HG03520 (cell line): ENCODE results near the gene CCPG1.
"Not testable (repeated sequence)": the region's sequence is repeated elsewhere in the genome, so short reads cannot be mapped to it uniquely, and the experiment has no call there.

Experiments
- ATAC-seq: cut with Tn5 transposase; IDR thresholded peaks from one replicate; pipeline ENCODE4 v1.9.1; 2021; ENCODE audit warnings: mild to moderate bottlenecking, moderate library complexity; ENCODE audit not compliant: unreplicated experiment

CCPG1 gene

DNA sequence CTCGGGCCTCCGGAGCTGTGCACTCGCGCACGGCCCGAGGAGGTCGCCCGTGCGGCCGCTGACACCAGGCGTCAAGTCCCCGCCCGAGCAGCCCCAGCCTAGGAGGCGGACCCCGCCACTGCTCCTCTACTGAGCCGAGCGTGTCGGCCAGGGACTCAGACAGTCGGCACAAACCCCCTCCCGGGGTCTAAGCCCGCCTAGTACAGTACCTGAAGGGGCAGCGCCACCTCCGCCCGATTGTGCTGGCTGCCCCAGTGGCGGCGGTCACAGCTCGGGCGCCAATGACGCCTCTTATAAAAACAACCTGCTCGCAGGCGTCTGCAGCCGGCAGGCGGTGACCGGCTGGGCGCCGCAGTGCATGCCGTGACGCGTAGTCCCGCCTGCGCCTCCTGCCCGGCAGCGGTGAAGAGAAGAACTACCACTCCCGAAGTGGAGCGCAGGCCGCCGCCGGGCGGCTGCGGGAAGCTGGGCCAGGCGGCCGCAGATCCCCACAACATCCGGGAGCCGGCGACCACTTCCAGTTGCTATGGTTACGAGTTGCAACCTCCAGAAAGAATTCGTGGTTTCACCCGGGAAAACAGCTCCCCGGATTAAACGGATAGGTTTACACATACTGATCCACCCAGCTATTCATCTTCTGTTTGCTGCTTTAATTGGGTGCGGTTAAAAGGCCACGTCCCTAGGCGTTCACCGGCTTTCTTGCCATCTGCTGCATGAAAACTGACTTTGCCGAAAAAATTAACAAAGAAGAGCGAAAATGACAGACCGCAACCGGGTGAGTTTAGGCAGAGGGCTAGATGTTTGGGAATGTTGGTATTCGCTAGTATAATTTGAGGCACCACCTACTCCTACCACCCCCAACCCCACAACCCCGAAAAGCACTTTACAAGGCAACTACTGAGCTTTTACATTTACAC is at the start of gene CCPG1, which contains the start of gene PIERCE2:
CCPG1 (minus strand) TSS at position 348 of the 917 bp plus-strand sequence. CDS start 18,935 bp downstream, outside the sequence.
PIERCE2 (plus strand) TSS at position 484 of the 917 bp plus-strand sequence; CDS start at position 758, 274 bp downstream.
- ATAC-seq = peak; percentile 93

GRCh38 chr15:55457401-55458022 is 49.4 kb upstream of the CCPG1 start:
- ATAC-seq = no peak

- not testable (repeated sequence) for ATAC-seq
Measured at GRCh38 chr15:55447030-55447394, 38.9 kb upstream of the CCPG1 start.

DNA sequence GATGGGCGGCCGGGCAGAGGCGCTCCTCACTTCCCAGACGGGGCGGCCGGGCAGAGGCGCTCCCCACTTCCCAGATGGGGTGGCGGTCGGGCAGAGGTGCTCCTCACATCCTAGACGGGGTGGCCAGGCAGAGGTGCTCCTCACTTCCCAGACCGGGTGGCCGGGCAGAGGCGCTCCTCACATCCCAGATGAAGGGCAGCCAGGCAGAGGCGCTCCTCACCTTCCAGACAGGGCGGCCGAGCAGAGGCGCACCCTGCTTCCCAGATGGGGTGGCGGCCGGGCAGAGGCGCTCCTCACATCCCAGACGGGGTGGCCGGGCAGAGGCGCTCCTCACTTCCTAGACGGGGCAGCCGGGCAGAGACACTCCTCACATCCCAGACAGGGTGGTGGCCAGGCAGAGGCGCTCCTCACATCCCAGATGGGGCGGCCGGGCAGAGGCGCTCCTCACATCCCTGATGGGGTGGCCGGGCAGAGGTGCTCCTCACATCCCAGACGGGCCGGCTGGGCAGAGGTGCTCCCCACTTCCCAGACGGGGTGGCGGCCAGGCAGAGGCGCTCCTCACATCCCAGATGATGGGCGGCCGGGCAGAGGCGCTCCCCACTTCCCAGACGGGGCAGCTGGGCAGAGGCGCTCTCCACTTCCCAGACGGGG is 38.3 kb upstream of the CCPG1 start:
- not testable (repeated sequence) for ATAC-seq

GRCh38 chr15:55445936-55446335 is 37.8 kb upstream of the CCPG1 start:
- ATAC-seq = not testable (repeated sequence)

DNA sequence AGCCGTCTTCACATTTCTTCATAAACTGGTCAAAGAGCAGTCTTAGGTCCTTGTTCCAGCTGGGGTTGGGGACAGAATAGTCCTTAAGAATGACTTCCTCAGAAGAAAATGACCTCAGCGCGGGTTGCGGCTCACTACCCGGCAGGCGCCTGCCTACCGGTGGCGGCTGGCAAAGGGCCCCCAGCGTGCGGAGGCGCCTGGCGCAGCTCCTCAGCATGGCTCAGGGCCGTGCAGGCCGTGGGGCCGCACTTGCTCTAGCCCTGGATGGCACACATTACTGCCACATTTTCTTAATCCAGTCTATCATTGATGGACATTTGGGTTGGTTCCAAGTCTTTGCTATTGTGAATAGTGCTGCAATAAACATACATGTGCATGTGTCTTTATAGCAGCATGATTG is 35.0 kb upstream of the CCPG1 start:
- not testable (repeated sequence) for ATAC-seq

- no peak for ATAC-seq
Measured at GRCh38 chr15:55434989-55435825, 27.0 kb upstream of the CCPG1 start.

DNA sequence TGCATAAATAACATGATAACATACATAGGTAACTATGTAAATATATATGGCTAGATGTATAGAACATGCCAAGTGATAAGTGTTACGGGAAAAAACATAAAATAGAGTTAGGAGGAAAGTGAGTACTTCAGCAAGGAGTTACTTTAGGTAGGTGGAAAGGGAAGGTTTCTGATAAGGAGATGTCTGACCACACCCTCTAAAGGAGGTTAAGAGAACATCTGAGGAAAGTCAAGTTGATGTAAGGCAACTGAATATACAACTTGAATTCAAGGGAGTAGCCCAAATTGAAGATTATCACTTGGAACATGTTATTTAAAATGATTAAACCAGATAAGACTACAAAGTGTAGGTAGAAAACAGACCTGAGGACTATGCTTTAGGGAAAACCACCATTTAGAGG is 13.9 kb upstream of the CCPG1 start:
- ATAC-seq = no peak

- ATAC-seq = no peak
Measured at GRCh38 chr15:55420171-55420866, 12.2 kb upstream of the CCPG1 start.

- not testable (repeated sequence) for ATAC-seq
Measured at GRCh38 chr15:55417678-55418077, 9.5 kb upstream of the CCPG1 start.

- ATAC-seq = not testable (repeated sequence)
Measured at GRCh38 chr15:55408976-55409375, 817 bp upstream of the CCPG1 start.

- no peak for ATAC-seq
Measured at GRCh38 chr15:55407498-55408011, 604 bp downstream of the CCPG1 start.

- ATAC-seq = no peak
Measured at GRCh38 chr15:55403531-55403930, 4.6 kb downstream of the CCPG1 start.

- peak; percentile 49 for ATAC-seq
Measured at GRCh38 chr15:55402707-55403106, 5.5 kb downstream of the CCPG1 start.

- ATAC-seq = no peak
Measured at GRCh38 chr15:55401786-55402246, 6.3 kb downstream of the CCPG1 start.

GRCh38 chr15:55400050-55400449 is 8.1 kb downstream of the CCPG1 start:
- ATAC-seq = not testable (repeated sequence)

- ATAC-seq = no peak
Measured at GRCh38 chr15:55398243-55398642, 9.9 kb downstream of the CCPG1 start.

- ATAC-seq = no peak
Measured at GRCh38 chr15:55394694-55395093, 13.5 kb downstream of the CCPG1 start.

DNA sequence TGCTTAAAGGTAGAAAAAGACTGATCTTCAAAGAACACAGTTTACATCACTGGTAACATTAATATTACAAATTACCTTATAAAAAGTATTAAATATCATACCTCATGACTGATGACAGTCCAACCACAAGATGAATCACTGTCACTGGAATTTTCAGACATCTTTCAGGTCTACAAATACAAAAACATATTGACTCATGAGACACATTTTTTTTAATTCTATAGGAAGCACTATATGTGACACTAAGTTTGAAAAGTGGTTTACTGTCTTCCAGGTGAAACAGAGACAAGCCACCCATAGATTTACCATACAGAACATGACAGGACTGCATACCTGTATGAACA is 18.9 kb downstream of the CCPG1 start:
- no peak for ATAC-seq

- ATAC-seq = no peak
Measured at GRCh38 chr15:55387027-55387426, 21.1 kb downstream of the CCPG1 start.
